ENCODE results near the gene UBE2G2. TPM values are rescaled to one million over a fixed set of nuclear protein-coding genes. Genes with fewer than 3 reads are reported as not detected.

Gene UBE2G2
- total RNA-seq, 2 experiments from 2014 or later = 89.9 to 96.8 TPM

DNA sequence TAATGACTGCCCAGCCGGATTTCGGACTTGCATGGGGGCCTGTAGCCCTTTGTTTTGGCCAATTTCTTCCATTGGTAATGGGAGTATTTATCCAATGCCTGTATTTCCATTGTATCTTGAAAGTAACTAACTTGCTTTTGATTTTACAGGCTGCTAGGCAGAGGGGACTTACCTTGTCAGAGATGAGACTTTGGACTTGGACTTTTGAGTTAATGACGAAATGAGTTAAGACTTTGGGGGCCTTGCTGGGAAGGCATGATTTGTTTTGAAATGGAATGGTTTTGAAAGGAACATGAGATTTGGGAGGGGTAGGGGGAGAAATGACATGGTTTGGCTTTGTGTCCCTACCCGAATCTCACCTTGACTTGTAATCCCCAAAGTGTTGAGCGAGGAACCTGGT, 9.6 kb downstream of the UBE2G2 start:
- TF ChIP-seq, protein P1, sequence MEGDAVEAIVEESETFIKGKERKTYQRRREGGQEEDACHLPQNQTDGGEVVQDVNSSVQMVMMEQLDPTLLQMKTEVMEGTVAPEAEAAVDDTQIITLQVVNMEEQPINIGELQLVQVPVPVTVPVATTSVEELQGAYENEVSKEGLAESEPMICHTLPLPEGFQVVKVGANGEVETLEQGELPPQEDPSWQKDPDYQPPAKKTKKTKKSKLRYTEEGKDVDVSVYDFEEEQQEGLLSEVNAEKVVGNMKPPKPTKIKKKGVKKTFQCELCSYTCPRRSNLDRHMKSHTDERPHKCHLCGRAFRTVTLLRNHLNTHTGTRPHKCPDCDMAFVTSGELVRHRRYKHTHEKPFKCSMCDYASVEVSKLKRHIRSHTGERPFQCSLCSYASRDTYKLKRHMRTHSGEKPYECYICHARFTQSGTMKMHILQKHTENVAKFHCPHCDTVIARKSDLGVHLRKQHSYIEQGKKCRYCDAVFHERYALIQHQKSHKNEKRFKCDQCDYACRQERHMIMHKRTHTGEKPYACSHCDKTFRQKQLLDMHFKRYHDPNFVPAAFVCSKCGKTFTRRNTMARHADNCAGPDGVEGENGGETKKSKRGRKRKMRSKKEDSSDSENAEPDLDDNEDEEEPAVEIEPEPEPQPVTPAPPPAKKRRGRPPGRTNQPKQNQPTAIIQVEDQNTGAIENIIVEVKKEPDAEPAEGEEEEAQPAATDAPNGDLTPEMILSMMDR (IDR thresholded peaks at IDR 0.05) = no peak
- Histone ChIP-seq H3K27ac (ENCODE audit: low read depth in 1 of 2, low read length in 2 of 2) (no peak overlapping the region), H3K4me3 (ENCODE audit: low read length) (no peak overlapping the region), H3K27me3 (ENCODE audit: control insufficient read depth in 1 of 2, insufficient read depth in 2 of 2, low read length in 2 of 2) (no peaks in the 10 kb centered on the region), H3K9me3 (ENCODE audit: control insufficient read depth in 1 of 2, insufficient read depth in 1 of 2, low read length in 2 of 2) (no peaks in the 10 kb centered on the region), H3K4me1 (ENCODE audit: insufficient read depth, low read length) (peaks cover 9% of the 10 kb centered on the region), H3K36me3 (ENCODE audit: insufficient read depth, low read length) (peaks cover 35% of the 10 kb centered on the region)
- DNase-seq (no peak), ATAC-seq (ENCODE audit: poor library complexity) (no peak)
- Mint-ChIP-seq H3K9me3 (no peaks in the 10 kb centered on the region), H3K4me3 (no peak overlapping the region), H3K27ac (no peak overlapping the region), H3K4me1 (ENCODE audit: low read depth) (peaks cover 58% of the 10 kb centered on the region), H3K36me3 (ENCODE audit: low read depth) (peaks cover 57% of the 10 kb centered on the region), H3K27me3 (no peaks in the 10 kb centered on the region)
- ChIA-PET CTCF (interaction anchor here (1.2 kb wide), 1 partner anchor 12 kb away, joined by 3 read pairs; no protein-coding TSS in a partner anchor), POLR2A (no interaction called here)
- intact Hi-C loops (cut with DNase I, micrococcal nuclease) = no loop called here

GRCh38 chr21:44791246-44791645, 10.4 kb downstream of the UBE2G2 start:
- no peaks in the 10 kb centered on the region for H3K27me3 ChIP-seq (ENCODE audit: control insufficient read depth in 1 of 2, insufficient read depth in 2 of 2, low read length in 2 of 2)
- peaks cover 52% of the 10 kb centered on the region for H3K4me1 Mint-ChIP-seq (ENCODE audit: low read depth)
- POLR2A ChIA-PET = no interaction called here
- CTCF ChIA-PET = interaction anchor here (1.2 kb wide), 1 partner anchor 11 kb away, joined by 3 read pairs; no protein-coding TSS in a partner anchor
- no peaks in the 10 kb centered on the region for H3K9me3 Mint-ChIP-seq
- peaks cover 54% of the 10 kb centered on the region for H3K36me3 Mint-ChIP-seq (ENCODE audit: low read depth)
- no peak overlapping the region for H3K27ac ChIP-seq (ENCODE audit: low read depth in 1 of 2, low read length in 2 of 2)
- no peak overlapping the region for H3K4me3 ChIP-seq (ENCODE audit: low read length)
- H3K4me3 Mint-ChIP-seq = no peak overlapping the region
- no peaks in the 10 kb centered on the region for H3K9me3 ChIP-seq (ENCODE audit: control insufficient read depth in 1 of 2, insufficient read depth in 1 of 2, low read length in 2 of 2)
- H3K4me1 ChIP-seq (ENCODE audit: insufficient read depth, low read length) = peaks cover 9% of the 10 kb centered on the region
- intact Hi-C loops (cut with DNase I, micrococcal nuclease) = no loop called here
- TF ChIP-seq, protein P1 (IDR thresholded peaks at IDR 0.05) = no peak
- H3K36me3 ChIP-seq (ENCODE audit: insufficient read depth, low read length) = peaks cover 33% of the 10 kb centered on the region
- no peak overlapping the region for H3K27ac Mint-ChIP-seq
- ATAC-seq (ENCODE audit: poor library complexity) = no peak
- H3K27me3 Mint-ChIP-seq = no peaks in the 10 kb centered on the region
- no peak for DNase-seq

DNA sequence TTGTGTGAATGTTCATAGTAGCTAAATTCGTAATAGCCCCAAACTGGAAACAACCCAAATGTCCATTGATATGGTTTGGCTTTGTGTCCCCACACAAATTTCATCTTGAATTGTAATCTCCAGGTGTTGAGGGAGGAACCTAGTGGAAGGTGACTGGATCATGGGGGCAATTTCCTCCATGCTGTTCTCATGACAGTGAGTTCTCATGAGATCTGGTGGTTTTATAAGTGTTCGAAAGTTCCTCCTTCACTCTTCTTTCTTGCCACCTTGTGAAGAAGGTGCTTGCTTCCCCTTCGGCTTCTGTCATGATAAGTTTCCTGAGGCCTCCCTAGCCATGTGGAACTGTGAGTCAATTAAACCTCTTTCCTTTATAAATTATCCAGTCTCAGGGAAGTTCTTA, 11.3 kb downstream of the UBE2G2 start:
- peaks cover 32% of the 10 kb centered on the region for H3K36me3 ChIP-seq (ENCODE audit: insufficient read depth, low read length)
- Mint-ChIP-seq H3K9me3 (no peaks in the 10 kb centered on the region), H3K4me1 (ENCODE audit: low read depth) (peaks cover 57% of the 10 kb centered on the region), H3K4me3 (no peak overlapping the region), H3K27ac (no peak overlapping the region), H3K36me3 (ENCODE audit: low read depth) (peaks cover 55% of the 10 kb centered on the region), H3K27me3 (no peaks in the 10 kb centered on the region)
- TF ChIP-seq, protein P1 (IDR thresholded peaks at IDR 0.05) = no peak
- H3K9me3 ChIP-seq (ENCODE audit: control insufficient read depth in 1 of 2, insufficient read depth in 1 of 2, low read length in 2 of 2) = no peaks in the 10 kb centered on the region
- no peaks in the 10 kb centered on the region for H3K27me3 ChIP-seq (ENCODE audit: control insufficient read depth in 1 of 2, insufficient read depth in 2 of 2, low read length in 2 of 2)
- ChIA-PET POLR2A (no interaction called here), CTCF (interaction anchor here (0.9 kb wide), 1 partner anchor 10 kb away, joined by 3 read pairs; no protein-coding TSS in a partner anchor)
- H3K4me1 ChIP-seq (ENCODE audit: insufficient read depth, low read length) = peaks cover 9% of the 10 kb centered on the region
- no peak overlapping the region for H3K27ac ChIP-seq (ENCODE audit: low read depth in 1 of 2, low read length in 2 of 2)
- H3K4me3 ChIP-seq (ENCODE audit: low read length) = no peak overlapping the region
- no peak for DNase-seq
- intact Hi-C loops (cut with DNase I, micrococcal nuclease) = no loop called here
- no peak for ATAC-seq (ENCODE audit: poor library complexity)
